H1 (cell line): ENCODE results near the gene DOCK11. TPM values are rescaled to one million over a fixed set of nuclear protein-coding genes. Genes with fewer than 3 reads are reported as not detected.

ENCODE experiments used
- CTCF ChIA-PET: fragments of 300-600 bp; sonication (Branson Sonifier 250); formaldehyde crosslinking; loops from one replicate; lab custom pipeline; 2021; ENCODE audit not compliant: partially characterized antibody; lab: Charles Lee
- POLR2A ChIA-PET: fragments of 300-600 bp; sonication (Branson Sonifier 250); formaldehyde crosslinking; loops from one replicate; lab custom pipeline; 2021; ENCODE audit warnings: inconsistent platforms; ENCODE audit not compliant: partially characterized antibody; lab: Charles Lee
- DNase-seq, 2 experiments: peaks; one replicate each; pipeline versions ENCODE4 v3.0.0 to v3.0.0-alpha.2; 2010 to 2022; ENCODE audit warnings: low spot score in 2 of 2, low read depth in 1 of 2, mixed read lengths in 1 of 2
- FAIRE-seq: peaks from 2 replicates; lab custom pipeline; 2011; peaks lifted over from hg19 to GRCh38; lab: Jason Lieb, UNC
- H2AFZ ChIP-seq: 2 replicates; pipeline ENCODE4 v1.8.1; 2012; ENCODE audit warnings: low read length, inconsistent platforms
- H2AK5ac ChIP-seq: 2 replicates; pipeline ENCODE4 v1.6.1; 2013; ENCODE audit warnings: low read depth, low read length
- H2BK120ac ChIP-seq: replicated peaks from 2 replicates; pipeline ENCODE3; 2013; ENCODE audit warnings: low read depth, low read length, inconsistent platforms
- H2BK12ac ChIP-seq: 2 replicates; pipeline ENCODE4 v1.6.1; 2013; ENCODE audit warnings: low read depth, low read length
- H2BK15ac ChIP-seq: 2 replicates; pipeline ENCODE4 v1.6.1; 2013; ENCODE audit warnings: low read length
- H2BK20ac ChIP-seq: 2 replicates; pipeline ENCODE4 v1.6.1; 2013; ENCODE audit warnings: low read length
- H2BK5ac ChIP-seq: 2 replicates; pipeline ENCODE4 v1.6.1; 2013; ENCODE audit warnings: low read depth, low read length
- H3K14ac ChIP-seq: 2 replicates; pipeline ENCODE4 v1.6.1; 2013; ENCODE audit warnings: inconsistent platforms; ENCODE audit not compliant: insufficient read length
- H3K18ac ChIP-seq: 2 replicates; pipeline ENCODE4 v1.6.1; 2013; ENCODE audit warnings: low read length; ENCODE audit errors: extremely low read depth
- H3K23ac ChIP-seq: 2 replicates; pipeline ENCODE4 v1.6.1; 2013; ENCODE audit warnings: inconsistent platforms; ENCODE audit not compliant: insufficient read length
- H3K23me2 ChIP-seq: 2 replicates; pipeline ENCODE4 v1.6.1; 2013; ENCODE audit warnings: low read depth, low read length
- H3K27ac ChIP-seq: 2 replicates; pipeline ENCODE4 v1.6.1; 2011; ENCODE audit warnings: low read depth, low read length, inconsistent platforms
- H3K27me3 ChIP-seq, 4 experiments: replicated peaks in 1 of 4; 1 replicate in 1 of 4; 2 replicates in 3 of 4; pipeline versions ENCODE4 v1.6.1 to v1.8.1; 2011 to 2013; ENCODE audit warnings: low read length in 3 of 4, mild to moderate bottlenecking in 3 of 4, inconsistent platforms in 2 of 4, mixed read lengths in 2 of 4, moderate library complexity in 1 of 4; ENCODE audit not compliant: control insufficient read depth in 3 of 4, insufficient read depth in 3 of 4; ENCODE audit errors: extremely low read depth in 1 of 4
- H3K36me3 ChIP-seq, 4 experiments: 2 replicates each; pipeline versions ENCODE4 v1.6.1 to v1.8.1; 2011 to 2013; ENCODE audit warnings: mild to moderate bottlenecking in 4 of 4, low read length in 3 of 4, moderate library complexity in 2 of 4, control low read depth in 1 of 4, inconsistent platforms in 1 of 4; ENCODE audit not compliant: insufficient read depth in 4 of 4, control insufficient read depth in 2 of 4
- H3K4ac ChIP-seq: replicated peaks from 2 replicates; pipeline ENCODE3; 2013; ENCODE audit warnings: low read length, low read depth, mixed read lengths, inconsistent platforms; ENCODE audit not compliant: insufficient read length
- H3K4me1 ChIP-seq, 4 experiments: replicated peaks in 1 of 4; 1 replicate in 1 of 4; 2 replicates in 3 of 4; pipeline versions ENCODE4 v1.6.1 to v1.8.1; 2011 to 2013; ENCODE audit warnings: low read length in 3 of 4, inconsistent platforms in 2 of 4, mixed read lengths in 1 of 4; ENCODE audit not compliant: insufficient read depth in 4 of 4, control insufficient read depth in 3 of 4
- H3K4me2 ChIP-seq, 2 experiments: 2 replicates each; pipeline versions ENCODE4 v1.6.1 to v1.8.1; 2011 to 2013; ENCODE audit warnings: low read depth in 2 of 2, low read length in 2 of 2, control low read depth in 1 of 2, inconsistent platforms in 1 of 2, mild to moderate bottlenecking in 1 of 2; ENCODE audit not compliant: insufficient read depth in 1 of 2
- H3K4me3 ChIP-seq, 4 experiments: fragments of 200-600, 300-600 bp in 1 of 4; sonication (generic), shearing (Covaris generic), sonication (Bioruptor Twin) in 1 of 4; 2 replicates each; pipeline versions ENCODE4 v1.5.1 to v1.8.1; 2011 to 2016; ENCODE audit warnings: low read length in 4 of 4, low read depth in 3 of 4, control low read depth in 2 of 4, inconsistent platforms in 2 of 4, mild to moderate bottlenecking in 2 of 4, mixed read lengths in 1 of 4, moderate library complexity in 1 of 4; ENCODE audit not compliant: insufficient read depth in 2 of 4; ENCODE audit errors: extremely low read depth in 1 of 4
- H3K56ac ChIP-seq: replicated peaks from 2 replicates; pipeline ENCODE3; 2013; ENCODE audit warnings: low read depth, mild to moderate bottlenecking, mixed read lengths, low read length, inconsistent platforms; ENCODE audit not compliant: insufficient read length
- H3K79me1 ChIP-seq: 2 replicates; pipeline ENCODE4 v1.6.1; 2013; ENCODE audit warnings: low read depth, low read length, control low read depth
- H3K79me2 ChIP-seq, 2 experiments: 2 replicates each; pipeline versions ENCODE4 v1.6.1 to v1.8.1; 2012 to 2013; ENCODE audit warnings: low read length in 2 of 2, mild to moderate bottlenecking in 2 of 2, inconsistent platforms in 1 of 2; ENCODE audit not compliant: insufficient read depth in 2 of 2, control insufficient read depth in 1 of 2
- H3K9ac ChIP-seq, 4 experiments: replicated peaks in 1 of 4; 1 replicate in 1 of 4; 2 replicates in 3 of 4; pipeline versions ENCODE4 v1.6.1 to v1.8.1; 2011 to 2013; ENCODE audit warnings: low read depth in 3 of 4, low read length in 3 of 4, control low read depth in 2 of 4, mild to moderate bottlenecking in 2 of 4, moderate library complexity in 2 of 4, inconsistent platforms in 1 of 4; ENCODE audit errors: extremely low read depth in 1 of 4
- H3K9me3 ChIP-seq, 2 experiments: 2 replicates each; pipeline versions ENCODE4 v1.6.1 to v1.8.1; 2012 to 2013; ENCODE audit warnings: mild to moderate bottlenecking in 2 of 2, moderate library complexity in 2 of 2, control low read depth in 1 of 2, inconsistent platforms in 1 of 2, low read depth in 1 of 2, low read length in 1 of 2, mixed read lengths in 1 of 2; ENCODE audit not compliant: insufficient read depth in 2 of 2
- H4K20me1 ChIP-seq, 2 experiments: replicated peaks in 1 of 2; 2 replicates each; pipeline versions ENCODE3 to v1.8.1; 2011 to 2013; ENCODE audit warnings: inconsistent platforms in 2 of 2, low read length in 2 of 2, mild to moderate bottlenecking in 1 of 2; ENCODE audit not compliant: insufficient read depth in 2 of 2, control insufficient read depth in 1 of 2
- H4K5ac ChIP-seq: 2 replicates; pipeline ENCODE4 v1.6.1; 2013; ENCODE audit warnings: low read length, low read depth, mixed read lengths, inconsistent platforms; ENCODE audit not compliant: insufficient read length
- H4K8ac ChIP-seq: 2 replicates; pipeline ENCODE4 v1.8.0; 2013; ENCODE audit warnings: mild to moderate bottlenecking, moderate library complexity, low read length, inconsistent platforms; ENCODE audit not compliant: insufficient read depth; ENCODE audit errors: extremely low read depth
- H4K91ac ChIP-seq: replicated peaks from 2 replicates; pipeline ENCODE3; 2013; ENCODE audit warnings: low read length, mixed read lengths, inconsistent platforms; ENCODE audit not compliant: insufficient read length
- SP4 ChIP-seq: IDR thresholded peaks from 2 replicates; pipeline ENCODE4 v1.6.1; 2012; ENCODE audit warnings: low read length, inconsistent platforms
- WGBS, 2 experiments: shearing (Covaris generic) in 1 of 2; methylation state at CpG; one replicate each; pipeline versions ENCODE4 v1.1.6 to v1.1.7; 2013 to 2015; ENCODE audit warnings: low lambda C conversion rate in 2 of 2, mixed read lengths in 2 of 2, inconsistent platforms in 1 of 2, low coverage in 1 of 2, missing lambda C conversion rate in 1 of 2; ENCODE audit not compliant: insufficient replicate concordance in 2 of 2, insufficient coverage in 1 of 2, insufficient read length in 1 of 2; ENCODE audit errors: extremely low coverage in 1 of 2, missing lambda C conversion rate in 1 of 2; 5-methylcytosine and 5-hydroxymethylcytosine counted together
- polyA plus RNA-seq, 7 experiments: library from polyadenylated mRNA; depleted of rRNA in 3 of 7; stranded (reverse) in 5 of 7; unstranded in 2 of 7; fragments of >200 nt in 5 of 7; fragments of 200-250 nt in 2 of 7; gene quantifications; 1 replicate in 5 of 7; 2 replicates in 1 of 7; 4 replicates in 1 of 7; pipeline versions ENCODE4 v1.2.1 to v1.2.3, GENCODE V29; 2011 to 2013; ENCODE audit warnings: missing spikeins in 2 of 7, mixed read lengths in 2 of 7
- total RNA-seq: library from RNA; stranded (reverse); fragmentation: NEBNext Ultra II Directional; extraction: Animal tissue kit (Norgen Biotek cat#: 25700); gene quantifications from 2 replicates; pipeline ENCODE4 v1.2.1, GENCODE V29; 2021

DOCK11 gene
- total and polyA plus RNA-seq, 2 of the 8 experiments (the other 6 are each of a cell fraction or from before 2014, with no cell fraction given): 4.9 to 12.0 TPM

DNA sequence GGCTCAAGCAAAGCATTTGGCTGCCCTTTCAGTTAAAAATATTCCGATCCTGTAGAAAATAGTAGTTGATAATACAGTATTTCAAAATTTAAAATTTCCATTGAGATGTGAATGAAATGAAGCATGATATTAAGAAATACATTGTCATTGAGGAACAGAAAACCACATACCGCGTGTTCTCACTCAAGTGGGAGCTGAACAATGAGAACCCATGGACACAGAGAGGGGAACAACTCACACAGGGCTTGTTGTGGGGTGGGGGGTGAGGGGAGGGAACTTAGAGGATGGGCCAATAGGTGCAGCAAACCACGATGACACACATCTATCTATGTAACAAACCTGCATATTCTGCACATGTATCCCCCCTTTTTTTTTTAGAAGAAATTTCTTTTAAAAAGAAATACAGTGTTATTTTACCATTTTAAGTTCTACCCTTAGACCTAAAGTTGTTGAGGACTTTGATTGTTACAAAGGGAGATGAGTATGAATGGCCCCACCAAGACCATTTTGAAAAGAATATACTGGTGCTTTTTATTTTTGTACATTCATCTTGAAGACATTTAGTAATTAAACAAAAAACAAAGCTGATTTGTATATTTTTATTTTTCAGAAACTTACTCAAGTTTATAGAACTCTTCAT, 179.8 kb downstream of the DOCK11 start:
- 95% methylated on average over 4 of the region's 4 CpGs; no CpG with 5 or more reads in 1 of the 2 experiments for WGBS, 2 experiments
- CTCF ChIA-PET: no interaction called here
- no peak for FAIRE-seq
- TF ChIP-seq SP4: no peak

More for the DNA sequence above, 179.8 kb downstream of the DOCK11 start:
- H2BK5ac ChIP-seq: no peak overlapping the region
- H3K9ac ChIP-seq: no peak overlapping the region
- no peak overlapping the region for H3K4me3 ChIP-seq
- no peak overlapping the region for H4K8ac ChIP-seq
- no peaks in the 10 kb centered on the region for H3K9me3 ChIP-seq
- H3K79me1 ChIP-seq: no peaks in the 10 kb centered on the region
- H2BK15ac ChIP-seq: no peak overlapping the region
- no peaks in the 10 kb centered on the region for H4K20me1 ChIP-seq
- H3K27me3 ChIP-seq: no peaks in the 10 kb centered on the region
- H3K4ac ChIP-seq: no peak overlapping the region
- no peak overlapping the region for H2BK12ac ChIP-seq
- DNase-seq: no peak
- H4K5ac ChIP-seq: no peak overlapping the region
- POLR2A ChIA-PET: no interaction called here
- H3K23me2 ChIP-seq: no peaks in the 10 kb centered on the region
- H2BK120ac ChIP-seq: no peak overlapping the region
- no peak overlapping the region for H3K27ac ChIP-seq
- no peak overlapping the region for H2AFZ ChIP-seq
- H3K23ac ChIP-seq: no peak overlapping the region
- no peaks in the 10 kb centered on the region for H3K4me1 ChIP-seq
- no peak overlapping the region for H3K18ac ChIP-seq
- H3K36me3 ChIP-seq: no peaks in the 10 kb centered on the region
- H3K56ac ChIP-seq: no peak overlapping the region
- no peak overlapping the region for H3K4me2 ChIP-seq
- H3K14ac ChIP-seq: no peak overlapping the region
- no peaks in the 10 kb centered on the region for H3K79me2 ChIP-seq
- no peak overlapping the region for H2BK20ac ChIP-seq
- no peak overlapping the region for H2AK5ac ChIP-seq
- H4K91ac ChIP-seq: no peak overlapping the region
